Measurements from ENCODE around the gene ALG9.

ALG9 gene

GRCh38 chr11:111834432-111835163, 36.8 kb downstream of the ALG9 start:
- DNase-seq (ENCODE audit: low read depth) = no peak

- DNase-seq (ENCODE audit: low read depth) = no peak
Measured at GRCh38 chr11:111833524-111833923, 37.9 kb downstream of the ALG9 start.

GRCh38 chr11:111829185-111829968, 42.0 kb downstream of the ALG9 start:
- DNase-seq (ENCODE audit: low read depth) = no peak

- no peak for DNase-seq (ENCODE audit: low read depth)
Measured at GRCh38 chr11:111826322-111826950, 44.9 kb downstream of the ALG9 start.

- no peak for DNase-seq (ENCODE audit: low read depth)
Measured at GRCh38 chr11:111823629-111824028, 47.8 kb downstream of the ALG9 start.

- DNase-seq (ENCODE audit: low read depth) = no peak
Measured at GRCh38 chr11:111823131-111823530, 48.2 kb downstream of the ALG9 start.

- no peak for DNase-seq (ENCODE audit: low read depth)
Measured at GRCh38 chr11:111819829-111820237, 51.5 kb downstream of the ALG9 start.

GRCh38 chr11:111819161-111819828, 52.1 kb downstream of the ALG9 start:
- no peak for DNase-seq (ENCODE audit: low read depth)

- DNase-seq (ENCODE audit: low read depth) = no peak
Measured at GRCh38 chr11:111815489-111815888, 55.9 kb downstream of the ALG9 start.

GRCh38 chr11:111814557-111815320, 56.6 kb downstream of the ALG9 start:
- no peak for DNase-seq (ENCODE audit: low read depth)

GRCh38 chr11:111814106-111814505, 57.3 kb downstream of the ALG9 start:
- no peak for DNase-seq (ENCODE audit: low read depth)

- no peak for DNase-seq (ENCODE audit: low read depth)
Measured at GRCh38 chr11:111812211-111812610, 59.2 kb downstream of the ALG9 start.

- no peak for DNase-seq (ENCODE audit: low read depth)
Measured at GRCh38 chr11:111811445-111811844, 59.9 kb downstream of the ALG9 start.

- no peak for DNase-seq (ENCODE audit: low read depth)
Measured at GRCh38 chr11:111808834-111809233, 62.5 kb downstream of the ALG9 start.

- no peak for DNase-seq (ENCODE audit: low read depth)
Measured at GRCh38 chr11:111808063-111808588, 63.3 kb downstream of the ALG9 start.

GRCh38 chr11:111807076-111807475, 64.3 kb downstream of the ALG9 start:
- DNase-seq (ENCODE audit: low read depth) = no peak

- no peak for DNase-seq (ENCODE audit: low read depth)
Measured at GRCh38 chr11:111801135-111801534, 70.2 kb downstream of the ALG9 start.

GRCh38 chr11:111798279-111798678, 73.1 kb downstream of the ALG9 start:
- DNase-seq (ENCODE audit: low read depth) = no peak

- DNase-seq (ENCODE audit: low read depth) = no peak
Measured at GRCh38 chr11:111797145-111797581, 74.2 kb downstream of the ALG9 start.

- no peak for DNase-seq (ENCODE audit: low read depth)
Measured at GRCh38 chr11:111796696-111797095, 74.7 kb downstream of the ALG9 start.

GRCh38 chr11:111795334-111795985, 75.9 kb downstream of the ALG9 start:
- no peak for DNase-seq (ENCODE audit: low read depth)

All from activated T-helper 9 cell treated with anti-CD3 and anti-CD28 coated beads, Interleukin-2, amount 50 U/mL, for 16 hours (primary cell).